OCI-LY1 (cell line): ENCODE measurements around the gene SRBD1.

Experiments used
- H2AFZ ChIP-seq: fragments of 200-600 bp; sonication (generic), shearing (Covaris generic); 2 replicates; pipeline ENCODE4 v1.6.0; 2014; ENCODE audit warnings: antibody characterized with exemption, mild to moderate bottlenecking, low read length
- H3F3A ChIP-seq: fragments of 200-600 bp; sonication (generic), shearing (Covaris generic); 2 replicates; pipeline ENCODE4 v1.6.0; 2014; ENCODE audit warnings: mild to moderate bottlenecking, antibody characterized with exemption, low read length, moderate library complexity; ENCODE audit not compliant: insufficient read depth
- H3K27ac ChIP-seq: fragments of 200-600 bp; sonication (generic); 2 replicates; pipeline ENCODE4 v1.5.1; 2014; ENCODE audit warnings: low read length, mixed run types, mild to moderate bottlenecking, low read depth; ENCODE audit not compliant: poor library complexity, severe bottlenecking
- H3K27me3 ChIP-seq: fragments of 200-600 bp; sonication (generic); 2 replicates; pipeline ENCODE4 v1.6.0; 2014; ENCODE audit warnings: antibody characterized with exemption, mild to moderate bottlenecking, low read length, moderate library complexity; ENCODE audit not compliant: insufficient read depth
- H3K36me3 ChIP-seq: fragments of 200-600 bp; sonication (generic); 2 replicates; pipeline ENCODE4 v1.6.1; 2014; ENCODE audit warnings: mild to moderate bottlenecking, antibody characterized with exemption, low read length, moderate library complexity, mixed read lengths; ENCODE audit not compliant: insufficient read depth
- H3K4me1 ChIP-seq: fragments of 200-600 bp; sonication (generic); 2 replicates; pipeline ENCODE4 v1.5.1; 2014; ENCODE audit warnings: mild to moderate bottlenecking, low read length, moderate library complexity; ENCODE audit not compliant: insufficient read depth, severe bottlenecking
- H3K4me2 ChIP-seq: fragments of 200-600 bp; sonication (generic), shearing (Covaris generic); 2 replicates; pipeline ENCODE4 v1.6.1; 2014; ENCODE audit warnings: low read length
- H3K4me3 ChIP-seq: fragments of 200-600 bp; sonication (generic); 2 replicates; pipeline ENCODE4 v1.5.1; 2014; ENCODE audit warnings: low read length, low read depth, mild to moderate bottlenecking, mixed read lengths; ENCODE audit not compliant: poor library complexity, severe bottlenecking
- H3K79me2 ChIP-seq: fragments of 200-600 bp; shearing (Covaris generic); 2 replicates; pipeline ENCODE4 v1.6.1; 2016; ENCODE audit warnings: mixed run types, low read length, mixed read lengths; ENCODE audit not compliant: insufficient read depth
- H3K9ac ChIP-seq: fragments of 200-600 bp; sonication (generic), shearing (Covaris generic); 2 replicates; pipeline ENCODE4 v1.6.1; 2014; ENCODE audit warnings: mild to moderate bottlenecking, low read length, mixed read lengths
- H3K9me2 ChIP-seq: fragments of 200-600 bp; sonication (generic), shearing (Covaris generic); 2 replicates; pipeline ENCODE4 v1.6.1; 2014; ENCODE audit warnings: low read depth, mild to moderate bottlenecking, low read length, mixed read lengths
- H3K9me3 ChIP-seq: fragments of 200-600 bp; shearing (Covaris generic); 2 replicates; pipeline ENCODE4 v1.6.1; 2014; ENCODE audit warnings: low read length, mixed read lengths
- H4K20me1 ChIP-seq: fragments of 200-600 bp; sonication (generic), shearing (Covaris generic); 2 replicates; pipeline ENCODE4 v1.6.0; 2016; ENCODE audit warnings: mild to moderate bottlenecking, low read length; ENCODE audit not compliant: insufficient read depth
- EZH2 ChIP-seq: fragments of 200-600 bp; sonication (generic), shearing (Covaris generic); IDR thresholded peaks from 2 replicates; pipeline ENCODE4 v1.8.0; 2017; ENCODE audit warnings: borderline replicate concordance, mixed run types, mild to moderate bottlenecking, antibody characterized with exemption, low read length, moderate library complexity, mixed read lengths
- TF ChIP-seq, protein P1 (sequence below): fragments of 200-600 bp; sonication (generic), shearing (Covaris generic); IDR thresholded peaks from 2 replicates; pipeline ENCODE4 v1.5.1; 2017; ENCODE audit warnings: mild to moderate bottlenecking, antibody characterized with exemption, low read length, moderate library complexity, mixed read lengths

Gene SRBD1

DNA sequence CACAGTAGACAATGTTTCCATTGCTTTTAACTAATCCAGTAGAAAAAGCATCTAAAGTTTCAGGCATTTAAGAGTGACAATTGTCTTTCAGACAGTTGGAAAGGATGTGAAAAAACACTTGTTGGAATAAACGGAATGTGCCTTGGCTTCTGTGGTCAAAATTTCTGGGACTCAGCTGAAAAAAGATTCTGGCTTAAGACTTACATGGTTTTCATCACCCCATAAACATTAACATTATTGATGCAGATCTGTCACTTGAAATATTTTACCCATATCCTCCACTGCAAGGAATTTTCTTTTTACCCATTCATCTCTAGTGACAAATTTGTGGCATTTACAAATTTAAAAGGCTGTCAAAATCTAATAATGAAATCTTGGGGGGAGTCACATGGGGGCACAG lies 166.0 kb downstream of the SRBD1 start:
- H3K4me2 ChIP-seq = no peak overlapping the region
- H3K27me3 ChIP-seq = no peaks in the 10 kb centered on the region
- H4K20me1 ChIP-seq = no peaks in the 10 kb centered on the region
- no peaks in the 10 kb centered on the region for H3K9me2 ChIP-seq
- TF ChIP-seq, protein P1, sequence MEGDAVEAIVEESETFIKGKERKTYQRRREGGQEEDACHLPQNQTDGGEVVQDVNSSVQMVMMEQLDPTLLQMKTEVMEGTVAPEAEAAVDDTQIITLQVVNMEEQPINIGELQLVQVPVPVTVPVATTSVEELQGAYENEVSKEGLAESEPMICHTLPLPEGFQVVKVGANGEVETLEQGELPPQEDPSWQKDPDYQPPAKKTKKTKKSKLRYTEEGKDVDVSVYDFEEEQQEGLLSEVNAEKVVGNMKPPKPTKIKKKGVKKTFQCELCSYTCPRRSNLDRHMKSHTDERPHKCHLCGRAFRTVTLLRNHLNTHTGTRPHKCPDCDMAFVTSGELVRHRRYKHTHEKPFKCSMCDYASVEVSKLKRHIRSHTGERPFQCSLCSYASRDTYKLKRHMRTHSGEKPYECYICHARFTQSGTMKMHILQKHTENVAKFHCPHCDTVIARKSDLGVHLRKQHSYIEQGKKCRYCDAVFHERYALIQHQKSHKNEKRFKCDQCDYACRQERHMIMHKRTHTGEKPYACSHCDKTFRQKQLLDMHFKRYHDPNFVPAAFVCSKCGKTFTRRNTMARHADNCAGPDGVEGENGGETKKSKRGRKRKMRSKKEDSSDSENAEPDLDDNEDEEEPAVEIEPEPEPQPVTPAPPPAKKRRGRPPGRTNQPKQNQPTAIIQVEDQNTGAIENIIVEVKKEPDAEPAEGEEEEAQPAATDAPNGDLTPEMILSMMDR = no peak
- TF ChIP-seq EZH2 = no peak
- H3K9ac ChIP-seq = no peak overlapping the region
- H3K79me2 ChIP-seq = no peaks in the 10 kb centered on the region
- no peaks in the 10 kb centered on the region for H3K36me3 ChIP-seq
- H3F3A ChIP-seq = no peaks in the 10 kb centered on the region
- no peaks in the 10 kb centered on the region for H3K9me3 ChIP-seq
- H2AFZ ChIP-seq = no peak overlapping the region
- H3K27ac ChIP-seq = no peak overlapping the region
- no peak overlapping the region for H3K4me3 ChIP-seq
- peaks cover 43% of the 10 kb centered on the region for H3K4me1 ChIP-seq

DNA sequence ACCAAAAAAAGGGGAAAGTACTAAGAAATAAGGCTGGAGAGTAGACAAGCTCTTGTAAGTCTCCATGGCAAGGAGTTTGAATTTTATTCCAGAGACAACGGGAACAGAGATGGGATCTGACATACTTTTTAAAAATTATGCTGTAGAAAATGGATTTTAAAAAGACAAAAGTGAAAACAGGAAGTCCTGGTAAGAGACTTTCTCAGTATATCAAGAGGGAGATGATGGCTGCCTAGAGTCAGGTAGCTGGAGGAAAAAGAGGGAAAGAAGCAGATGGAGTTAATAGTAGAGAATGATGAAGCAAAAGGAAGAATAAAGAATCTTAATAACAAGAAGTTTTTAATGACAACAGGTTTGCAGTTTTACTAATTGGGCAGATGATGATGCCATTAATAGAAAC lies 168.1 kb downstream of the SRBD1 start:
- H3K9me3 ChIP-seq = no peaks in the 10 kb centered on the region
- H4K20me1 ChIP-seq = no peaks in the 10 kb centered on the region
- no peak overlapping the region for H3K4me3 ChIP-seq
- H3K9me2 ChIP-seq = no peaks in the 10 kb centered on the region
- no peak overlapping the region for H2AFZ ChIP-seq
- H3K4me1 ChIP-seq = peaks cover 56% of the 10 kb centered on the region
- no peak overlapping the region for H3K9ac ChIP-seq
- H3K36me3 ChIP-seq = no peaks in the 10 kb centered on the region
- no peaks in the 10 kb centered on the region for H3F3A ChIP-seq
- no peaks in the 10 kb centered on the region for H3K27me3 ChIP-seq
- H3K4me2 ChIP-seq = no peak overlapping the region
- TF ChIP-seq, protein P1 = no peak
- TF ChIP-seq EZH2 = no peak
- H3K27ac ChIP-seq = peak overlapping the region; percentile 94
- H3K79me2 ChIP-seq = no peaks in the 10 kb centered on the region

DNA sequence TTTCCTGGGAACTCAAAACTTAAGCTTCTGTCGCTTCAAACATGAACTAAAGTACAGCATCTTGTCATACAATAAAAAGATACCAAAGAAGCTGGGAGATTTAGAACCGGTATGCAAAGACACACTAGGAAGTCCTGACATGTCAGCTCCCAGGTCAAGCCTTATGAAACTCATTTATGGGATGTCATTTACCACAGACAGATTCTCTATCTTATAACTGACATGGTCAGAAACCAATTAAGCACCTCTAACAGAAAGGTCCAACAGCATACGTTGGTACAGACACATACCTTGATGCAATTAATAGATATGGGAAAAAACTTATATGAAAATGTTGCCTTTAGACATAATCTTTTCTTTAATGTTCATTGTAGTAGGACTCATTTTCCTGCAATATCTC lies 169.0 kb downstream of the SRBD1 start:
- H3K4me2 ChIP-seq = no peak overlapping the region
- no peak overlapping the region for H3K4me3 ChIP-seq
- H3K9me2 ChIP-seq = no peaks in the 10 kb centered on the region
- no peaks in the 10 kb centered on the region for H3K79me2 ChIP-seq
- peak overlapping the region; percentile 94 for H3K27ac ChIP-seq
- H3K4me1 ChIP-seq = peaks cover 58% of the 10 kb centered on the region
- no peak overlapping the region for H3K9ac ChIP-seq
- no peaks in the 10 kb centered on the region for H4K20me1 ChIP-seq
- H3F3A ChIP-seq = no peaks in the 10 kb centered on the region
- TF ChIP-seq, protein P1 = no peak
- TF ChIP-seq EZH2 = no peak
- H2AFZ ChIP-seq = no peak overlapping the region
- no peaks in the 10 kb centered on the region for H3K27me3 ChIP-seq
- H3K36me3 ChIP-seq = no peaks in the 10 kb centered on the region
- no peaks in the 10 kb centered on the region for H3K9me3 ChIP-seq
